Trophoblast cell (in vitro differentiated cells and primary cell): ENCODE measurements around the gene PPM1F.

Source experiments
- DNase-seq, 2 donors: peaks; one replicate each; pipeline ENCODE4 v3.0.0-alpha.2; 2016
- H2AFZ ChIP-seq: 2 replicates; pipeline ENCODE4 v1.6.1; 2013; ENCODE audit warnings: low read length, moderate library complexity, mild to moderate bottlenecking; ENCODE audit not compliant: insufficient read depth, poor library complexity
- H2AK5ac ChIP-seq: 2 replicates; pipeline ENCODE4 v1.6.1; 2013; ENCODE audit warnings: mild to moderate bottlenecking, low read length
- H2BK120ac ChIP-seq: 2 replicates; pipeline ENCODE4 v1.6.1; 2013; ENCODE audit warnings: low read length, mild to moderate bottlenecking, moderate library complexity; ENCODE audit not compliant: insufficient read depth, poor library complexity
- H2BK12ac ChIP-seq: 2 replicates; pipeline ENCODE4 v1.6.1; 2013; ENCODE audit warnings: mild to moderate bottlenecking, low read length, moderate library complexity
- H2BK5ac ChIP-seq: 2 replicates; pipeline ENCODE4 v1.6.1; 2013; ENCODE audit warnings: low read length, low read depth, moderate library complexity, mild to moderate bottlenecking; ENCODE audit not compliant: poor library complexity
- H3K14ac ChIP-seq: 2 replicates; pipeline ENCODE4 v1.6.1; 2013; ENCODE audit warnings: mild to moderate bottlenecking, low read length
- H3K18ac ChIP-seq: 2 replicates; pipeline ENCODE4 v1.6.1; 2013; ENCODE audit warnings: mild to moderate bottlenecking, low read length
- H3K23ac ChIP-seq: 2 replicates; pipeline ENCODE4 v1.6.1; 2013; ENCODE audit warnings: low read length
- H3K27ac ChIP-seq: 2 replicates; pipeline ENCODE4 v1.5.1; 2013; ENCODE audit warnings: low read depth, mild to moderate bottlenecking, inconsistent platforms, low read length, moderate library complexity
- H3K27me3 ChIP-seq: 2 replicates; pipeline ENCODE4 v1.6.1; 2013; ENCODE audit warnings: inconsistent platforms, mild to moderate bottlenecking, low read length, moderate library complexity; ENCODE audit not compliant: insufficient read depth
- H3K36me3 ChIP-seq, 2 experiments: 1 replicate in 1 of 2; 2 replicates in 1 of 2; pipeline ENCODE4 v1.6.1; 2013; ENCODE audit warnings: low read length in 2 of 2, mild to moderate bottlenecking in 2 of 2, moderate library complexity in 1 of 2; ENCODE audit not compliant: insufficient read depth in 2 of 2, control insufficient read depth in 1 of 2
- H3K4ac ChIP-seq: 2 replicates; pipeline ENCODE4 v1.6.1; 2013; ENCODE audit warnings: low read depth, mild to moderate bottlenecking, low read length, moderate library complexity
- H3K4me1 ChIP-seq, 2 experiments: 1 replicate in 1 of 2; 2 replicates in 1 of 2; pipeline ENCODE4 v1.6.1; 2013; ENCODE audit warnings: low read length in 2 of 2, mild to moderate bottlenecking in 2 of 2, moderate library complexity in 1 of 2; ENCODE audit not compliant: insufficient read depth in 2 of 2, control insufficient read depth in 1 of 2
- H3K4me2 ChIP-seq: 2 replicates; pipeline ENCODE4 v1.6.1; 2013; ENCODE audit warnings: inconsistent platforms, mild to moderate bottlenecking, low read length, moderate library complexity
- H3K4me3 ChIP-seq: 2 replicates; pipeline ENCODE4 v1.5.1; 2013; ENCODE audit warnings: mild to moderate bottlenecking, low read depth, low read length, inconsistent platforms
- H3K79me1 ChIP-seq: one replicate; pipeline ENCODE4 v1.6.1; 2013; ENCODE audit warnings: low read length
- H3K79me2 ChIP-seq: 2 replicates; pipeline ENCODE4 v1.6.1; 2013; ENCODE audit warnings: low read length, mild to moderate bottlenecking; ENCODE audit not compliant: control insufficient read depth, insufficient read depth, poor library complexity
- H3K9ac ChIP-seq: 2 replicates; pipeline ENCODE4 v1.6.1; 2013; ENCODE audit warnings: mild to moderate bottlenecking, low read length
- H3K9me3 ChIP-seq: 2 replicates; pipeline ENCODE4 v1.6.1; 2013; ENCODE audit warnings: low read depth, mild to moderate bottlenecking, control low read depth, inconsistent platforms, low read length; ENCODE audit not compliant: insufficient read depth
- H4K12ac ChIP-seq: 2 replicates; pipeline ENCODE4 v1.6.1; 2013; ENCODE audit warnings: low read depth, mild to moderate bottlenecking, low read length, moderate library complexity
- H4K8ac ChIP-seq: 2 replicates; pipeline ENCODE4 v1.6.1; 2013; ENCODE audit warnings: low read depth, mild to moderate bottlenecking, low read length, moderate library complexity
- H4K91ac ChIP-seq: one replicate; pipeline ENCODE4 v1.6.1; 2013; ENCODE audit warnings: low read depth, mild to moderate bottlenecking, low read length, moderate library complexity
- WGBS: extraction: QIAGEN DNeasy Blood & Tissue Kit; methylation state at CpG from one replicate; pipeline ENCODE4 v1.1.7; 2013; ENCODE audit warnings: missing lambda C conversion rate; ENCODE audit not compliant: insufficient read length, insufficient coverage; ENCODE audit errors: extremely low coverage; 5-methylcytosine and 5-hydroxymethylcytosine counted together

PPM1F gene

DNA sequence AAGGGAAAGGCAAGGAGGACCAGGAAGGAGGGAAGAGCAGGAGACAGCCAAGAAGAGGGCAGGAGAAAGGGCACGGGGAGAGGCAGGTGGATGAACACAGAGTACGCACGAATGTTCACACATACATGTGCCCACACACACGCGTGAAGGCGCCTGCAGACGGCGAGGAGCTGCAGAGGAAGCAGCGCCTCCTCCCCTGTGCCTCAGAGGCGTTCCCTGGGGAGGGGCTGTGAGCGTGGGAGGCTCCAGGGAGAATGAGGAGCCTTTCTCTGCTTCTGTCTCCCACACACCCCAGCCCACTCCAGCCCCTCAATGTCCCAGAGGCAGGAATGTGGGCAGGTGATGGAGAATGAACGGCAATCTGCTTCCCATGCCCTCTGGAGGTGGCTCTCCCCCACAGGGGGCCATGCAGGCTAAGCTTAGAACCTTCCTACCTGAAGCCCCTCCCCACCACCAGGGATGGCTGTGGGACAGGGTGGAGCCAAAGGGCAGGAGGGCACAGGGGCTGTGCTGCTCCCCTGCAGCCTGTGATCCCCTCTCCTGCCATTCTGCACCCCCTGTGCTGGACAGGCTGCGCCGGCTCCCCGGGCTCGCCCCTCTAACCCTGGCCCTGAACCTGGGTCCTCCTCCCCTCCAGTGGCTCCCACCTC lies 25.3 kb downstream of the PPM1F start:
- H2AK5ac ChIP-seq = no peak overlapping the region
- no peaks in the 10 kb centered on the region for H3K9me3 ChIP-seq
- no peak overlapping the region for H4K91ac ChIP-seq
- no peak overlapping the region for H3K14ac ChIP-seq
- no peak for DNase-seq
- no peak overlapping the region for H2AFZ ChIP-seq
- no peak overlapping the region for H3K27ac ChIP-seq
- WGBS = no CpG with 5 or more reads among the region's 16 CpGs
- H3K4me1 ChIP-seq = no peaks in the 10 kb centered on the region
- no peak overlapping the region for H4K12ac ChIP-seq
- no peak overlapping the region for H3K18ac ChIP-seq
- H4K8ac ChIP-seq = no peak overlapping the region
- peaks cover 32 to 33% of the 10 kb centered on the region in 2 experiments for H3K36me3 ChIP-seq
- H3K79me1 ChIP-seq = no peaks in the 10 kb centered on the region
- no peak overlapping the region for H2BK5ac ChIP-seq
- H3K4me2 ChIP-seq = no peak overlapping the region
- no peak overlapping the region for H2BK12ac ChIP-seq
- no peak overlapping the region for H3K9ac ChIP-seq
- H3K23ac ChIP-seq = no peak overlapping the region
- H3K27me3 ChIP-seq = no peaks in the 10 kb centered on the region
- no peak overlapping the region for H3K4ac ChIP-seq
- no peak overlapping the region for H3K4me3 ChIP-seq
- no peaks in the 10 kb centered on the region for H3K79me2 ChIP-seq
- no peak overlapping the region for H2BK120ac ChIP-seq

DNA sequence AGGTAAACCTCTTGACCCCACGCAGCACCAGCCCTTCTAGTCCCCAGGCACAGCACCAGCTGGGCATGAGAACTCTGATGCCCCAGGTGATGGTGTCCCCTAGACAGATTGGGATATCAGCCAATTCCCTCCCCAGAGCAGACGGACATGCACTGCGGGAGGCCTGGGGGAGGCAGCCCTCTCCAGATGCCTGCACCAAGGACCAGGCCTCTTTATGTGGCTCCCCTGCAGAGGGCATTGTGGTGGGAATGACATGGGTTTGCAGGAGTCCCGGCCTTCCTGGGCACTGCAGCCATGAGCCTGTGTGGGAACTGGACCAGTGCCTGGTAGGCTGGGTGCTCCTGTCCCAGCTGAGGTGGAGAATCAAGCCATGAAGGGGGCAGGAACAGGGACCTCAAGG lies 25.9 kb downstream of the PPM1F start:
- H3K27ac ChIP-seq = no peak overlapping the region
- H4K91ac ChIP-seq = no peak overlapping the region
- no peak overlapping the region for H3K4me3 ChIP-seq
- no peak overlapping the region for H4K8ac ChIP-seq
- H4K12ac ChIP-seq = no peak overlapping the region
- H3K79me2 ChIP-seq = no peaks in the 10 kb centered on the region
- no peak overlapping the region for H3K14ac ChIP-seq
- H3K36me3 ChIP-seq = peaks cover 29 to 30% of the 10 kb centered on the region in 2 experiments
- no peak overlapping the region for H2BK5ac ChIP-seq
- no peaks in the 10 kb centered on the region for H3K79me1 ChIP-seq
- WGBS = no CpG with 5 or more reads among the region's 4 CpGs
- no peak overlapping the region for H2BK120ac ChIP-seq
- H3K9ac ChIP-seq = no peak overlapping the region
- no peak overlapping the region for H2BK12ac ChIP-seq
- H3K27me3 ChIP-seq = no peaks in the 10 kb centered on the region
- no peaks in the 10 kb centered on the region for H3K9me3 ChIP-seq
- H3K4me2 ChIP-seq = no peak overlapping the region
- H3K18ac ChIP-seq = no peak overlapping the region
- H3K4me1 ChIP-seq = no peaks in the 10 kb centered on the region
- no peak overlapping the region for H3K23ac ChIP-seq
- no peak overlapping the region for H2AFZ ChIP-seq
- DNase-seq = no peak
- no peak overlapping the region for H3K4ac ChIP-seq
- H2AK5ac ChIP-seq = no peak overlapping the region

DNA sequence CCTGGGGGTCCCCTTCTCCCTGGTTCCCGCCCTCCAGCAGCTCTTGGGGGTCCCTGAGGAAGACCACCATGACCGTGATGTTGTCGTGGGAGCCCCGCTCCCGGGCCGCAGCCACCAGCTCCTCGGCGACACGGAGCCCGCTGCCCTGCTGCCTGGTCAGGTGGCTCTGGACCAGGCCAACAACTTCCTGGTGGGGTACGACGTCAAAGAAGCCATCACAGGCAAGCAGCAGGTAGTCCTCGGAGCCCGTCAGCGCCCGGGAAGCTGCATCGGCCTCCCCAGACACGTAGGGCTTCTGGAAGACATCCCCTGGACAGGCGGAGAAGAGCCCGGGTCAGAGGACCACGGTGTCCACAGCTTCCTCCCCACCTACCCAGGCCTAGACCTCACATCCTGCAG lies 29.5 kb downstream of the PPM1F start:
- no peak overlapping the region for H3K18ac ChIP-seq
- H3K9me3 ChIP-seq = no peaks in the 10 kb centered on the region
- H3K36me3 ChIP-seq = peaks cover 11 to 15% of the 10 kb centered on the region in 2 experiments
- H2BK12ac ChIP-seq = no peak overlapping the region
- H3K27me3 ChIP-seq = no peaks in the 10 kb centered on the region
- H3K4ac ChIP-seq = no peak overlapping the region
- H3K23ac ChIP-seq = no peak overlapping the region
- no peaks in the 10 kb centered on the region for H3K79me2 ChIP-seq
- no peak overlapping the region for H3K27ac ChIP-seq
- no peak overlapping the region for H2AFZ ChIP-seq
- no peak overlapping the region for H4K91ac ChIP-seq
- no CpG with 5 or more reads among the region's 21 CpGs for WGBS
- no peak overlapping the region for H4K12ac ChIP-seq
- no peak overlapping the region for H4K8ac ChIP-seq
- H3K14ac ChIP-seq = no peak overlapping the region
- DNase-seq = no peak
- H2BK120ac ChIP-seq = no peak overlapping the region
- H2BK5ac ChIP-seq = no peak overlapping the region
- H2AK5ac ChIP-seq = no peak overlapping the region
- H3K4me3 ChIP-seq = no peak overlapping the region
- H3K79me1 ChIP-seq = no peaks in the 10 kb centered on the region
- H3K9ac ChIP-seq = no peak overlapping the region
- H3K4me1 ChIP-seq = no peaks in the 10 kb centered on the region
- no peak overlapping the region for H3K4me2 ChIP-seq

DNA sequence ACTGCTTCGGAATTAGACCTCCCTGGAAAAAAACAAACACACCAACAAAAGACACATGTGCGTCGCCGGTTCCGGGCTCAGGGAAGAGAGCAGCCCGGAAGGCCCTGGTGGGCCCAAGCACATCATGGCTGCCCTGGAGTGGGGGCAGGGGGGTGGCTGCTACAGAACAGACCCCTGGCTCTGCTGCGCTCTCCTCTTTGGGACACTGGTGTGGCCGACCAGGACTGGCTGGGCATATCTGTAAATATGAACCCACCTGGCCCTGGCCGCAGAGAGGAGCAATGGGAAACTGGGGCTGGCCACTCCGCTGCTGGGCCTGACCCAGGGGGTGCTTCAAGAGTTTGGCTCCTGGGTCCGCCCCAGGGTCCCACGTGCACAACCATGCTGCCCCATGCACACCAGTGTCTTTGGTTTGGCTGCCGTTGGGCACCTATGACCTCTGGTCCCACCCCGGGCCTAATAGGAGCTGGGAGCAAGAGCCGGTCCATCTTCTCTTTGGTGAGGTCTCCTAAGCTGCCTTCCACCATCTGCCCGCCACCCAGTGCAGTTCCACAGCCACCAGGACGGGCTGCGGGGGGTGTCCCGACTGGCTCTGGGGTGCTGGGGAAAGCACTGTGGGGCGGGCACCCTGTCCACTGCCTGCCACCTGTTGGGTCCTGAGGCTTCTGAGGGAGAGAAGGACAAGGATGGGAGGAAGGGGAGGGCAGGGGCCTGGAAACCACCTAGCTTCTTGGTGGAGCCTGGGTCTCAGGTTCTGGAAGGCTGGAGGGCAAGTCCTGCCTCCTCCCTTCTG lies 30.1 kb downstream of the PPM1F start:
- Histone ChIP-seq H3K23ac (no peak overlapping the region), H2BK12ac (no peak overlapping the region), H3K9me3 (no peaks in the 10 kb centered on the region), H3K27me3 (no peaks in the 10 kb centered on the region), H3K18ac (no peak overlapping the region), H3K27ac (no peak overlapping the region), H3K4me1 (peaks cover 0 to 4% of the 10 kb centered on the region in 2 experiments), H4K91ac (no peak overlapping the region), H4K12ac (no peak overlapping the region), H3K79me1 (no peaks in the 10 kb centered on the region), H3K14ac (no peak overlapping the region), H2AK5ac (no peak overlapping the region), H3K4ac (no peak overlapping the region), H3K79me2 (no peaks in the 10 kb centered on the region), H2AFZ (no peak overlapping the region), H3K36me3 (peaks cover 11 to 15% of the 10 kb centered on the region in 2 experiments), H4K8ac (no peak overlapping the region), H2BK5ac (no peak overlapping the region), H2BK120ac (no peak overlapping the region), H3K4me2 (no peak overlapping the region), H3K4me3 (no peak overlapping the region), H3K9ac (no peak overlapping the region)
- no peak for DNase-seq
- WGBS = no CpG with 5 or more reads among the region's 20 CpGs
